Trophoblast cell (in vitro differentiated cells and primary cell): ENCODE data around the gene PCP4.

Experiments
- DNase-seq, 2 donors: peaks; one replicate each; pipeline ENCODE4 v3.0.0-alpha.2; 2016
- H2AFZ ChIP-seq: 2 replicates; pipeline ENCODE4 v1.6.1; 2013; ENCODE audit warnings: low read length, moderate library complexity, mild to moderate bottlenecking; ENCODE audit not compliant: insufficient read depth, poor library complexity
- H2AK5ac ChIP-seq: 2 replicates; pipeline ENCODE4 v1.6.1; 2013; ENCODE audit warnings: mild to moderate bottlenecking, low read length
- H2BK120ac ChIP-seq: 2 replicates; pipeline ENCODE4 v1.6.1; 2013; ENCODE audit warnings: low read length, mild to moderate bottlenecking, moderate library complexity; ENCODE audit not compliant: insufficient read depth, poor library complexity
- H2BK12ac ChIP-seq: 2 replicates; pipeline ENCODE4 v1.6.1; 2013; ENCODE audit warnings: mild to moderate bottlenecking, low read length, moderate library complexity
- H2BK5ac ChIP-seq: 2 replicates; pipeline ENCODE4 v1.6.1; 2013; ENCODE audit warnings: low read length, low read depth, moderate library complexity, mild to moderate bottlenecking; ENCODE audit not compliant: poor library complexity
- H3K14ac ChIP-seq: 2 replicates; pipeline ENCODE4 v1.6.1; 2013; ENCODE audit warnings: mild to moderate bottlenecking, low read length
- H3K18ac ChIP-seq: 2 replicates; pipeline ENCODE4 v1.6.1; 2013; ENCODE audit warnings: mild to moderate bottlenecking, low read length
- H3K23ac ChIP-seq: 2 replicates; pipeline ENCODE4 v1.6.1; 2013; ENCODE audit warnings: low read length
- H3K27ac ChIP-seq: 2 replicates; pipeline ENCODE4 v1.5.1; 2013; ENCODE audit warnings: low read depth, mild to moderate bottlenecking, inconsistent platforms, low read length, moderate library complexity
- H3K27me3 ChIP-seq: 2 replicates; pipeline ENCODE4 v1.6.1; 2013; ENCODE audit warnings: inconsistent platforms, mild to moderate bottlenecking, low read length, moderate library complexity; ENCODE audit not compliant: insufficient read depth
- H3K36me3 ChIP-seq, 2 experiments: 1 replicate in 1 of 2; 2 replicates in 1 of 2; pipeline ENCODE4 v1.6.1; 2013; ENCODE audit warnings: low read length in 2 of 2, mild to moderate bottlenecking in 2 of 2, moderate library complexity in 1 of 2; ENCODE audit not compliant: insufficient read depth in 2 of 2, control insufficient read depth in 1 of 2
- H3K4ac ChIP-seq: 2 replicates; pipeline ENCODE4 v1.6.1; 2013; ENCODE audit warnings: low read depth, mild to moderate bottlenecking, low read length, moderate library complexity
- H3K4me1 ChIP-seq, 2 experiments: 1 replicate in 1 of 2; 2 replicates in 1 of 2; pipeline ENCODE4 v1.6.1; 2013; ENCODE audit warnings: low read length in 2 of 2, mild to moderate bottlenecking in 2 of 2, moderate library complexity in 1 of 2; ENCODE audit not compliant: insufficient read depth in 2 of 2, control insufficient read depth in 1 of 2
- H3K4me2 ChIP-seq: 2 replicates; pipeline ENCODE4 v1.6.1; 2013; ENCODE audit warnings: inconsistent platforms, mild to moderate bottlenecking, low read length, moderate library complexity
- H3K4me3 ChIP-seq: 2 replicates; pipeline ENCODE4 v1.5.1; 2013; ENCODE audit warnings: mild to moderate bottlenecking, low read depth, low read length, inconsistent platforms
- H3K79me1 ChIP-seq: one replicate; pipeline ENCODE4 v1.6.1; 2013; ENCODE audit warnings: low read length
- H3K79me2 ChIP-seq: 2 replicates; pipeline ENCODE4 v1.6.1; 2013; ENCODE audit warnings: low read length, mild to moderate bottlenecking; ENCODE audit not compliant: control insufficient read depth, insufficient read depth, poor library complexity
- H3K9ac ChIP-seq: 2 replicates; pipeline ENCODE4 v1.6.1; 2013; ENCODE audit warnings: mild to moderate bottlenecking, low read length
- H3K9me3 ChIP-seq: 2 replicates; pipeline ENCODE4 v1.6.1; 2013; ENCODE audit warnings: low read depth, mild to moderate bottlenecking, control low read depth, inconsistent platforms, low read length; ENCODE audit not compliant: insufficient read depth
- H4K12ac ChIP-seq: 2 replicates; pipeline ENCODE4 v1.6.1; 2013; ENCODE audit warnings: low read depth, mild to moderate bottlenecking, low read length, moderate library complexity
- H4K8ac ChIP-seq: 2 replicates; pipeline ENCODE4 v1.6.1; 2013; ENCODE audit warnings: low read depth, mild to moderate bottlenecking, low read length, moderate library complexity
- H4K91ac ChIP-seq: one replicate; pipeline ENCODE4 v1.6.1; 2013; ENCODE audit warnings: low read depth, mild to moderate bottlenecking, low read length, moderate library complexity
- WGBS: extraction: QIAGEN DNeasy Blood & Tissue Kit; methylation state at CpG from one replicate; pipeline ENCODE4 v1.1.7; 2013; ENCODE audit warnings: missing lambda C conversion rate; ENCODE audit not compliant: insufficient read length, insufficient coverage; ENCODE audit errors: extremely low coverage; 5-methylcytosine and 5-hydroxymethylcytosine counted together

PCP4 gene

DNA sequence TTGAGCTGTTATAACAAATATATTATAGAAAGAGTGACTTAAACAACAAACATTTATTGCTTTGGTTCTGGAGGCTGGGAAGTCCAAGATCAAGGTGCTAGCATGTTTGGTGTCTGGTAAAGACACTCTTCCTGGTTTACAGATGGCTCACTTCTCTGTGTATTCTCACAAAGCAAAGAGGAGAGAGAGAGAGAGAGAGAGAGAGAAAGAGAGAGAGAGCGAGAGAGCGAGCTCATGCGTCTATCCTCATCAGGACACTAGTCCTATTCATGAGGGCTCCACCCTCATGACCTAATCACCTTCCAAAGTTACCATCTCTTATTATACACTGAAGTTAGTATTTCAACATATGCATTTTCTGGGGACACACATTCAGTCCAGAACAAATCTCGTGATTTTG is 32.7 kb upstream of the PCP4 start:
- no peak overlapping the region for H4K91ac ChIP-seq
- H3K36me3 ChIP-seq: no peaks in the 10 kb centered on the region
- no peak for DNase-seq
- H3K27me3 ChIP-seq: no peaks in the 10 kb centered on the region
- no peaks in the 10 kb centered on the region for H3K9me3 ChIP-seq
- WGBS: no CpG with 5 or more reads among the region's 4 CpGs
- no peaks in the 10 kb centered on the region for H3K79me2 ChIP-seq
- H3K23ac ChIP-seq: no peak overlapping the region
- H3K18ac ChIP-seq: no peak overlapping the region
- H3K4ac ChIP-seq: no peak overlapping the region
- H3K79me1 ChIP-seq: no peaks in the 10 kb centered on the region
- H3K9ac ChIP-seq: no peak overlapping the region
- no peak overlapping the region for H2AK5ac ChIP-seq
- no peak overlapping the region for H3K27ac ChIP-seq
- no peak overlapping the region for H2BK12ac ChIP-seq
- H4K8ac ChIP-seq: no peak overlapping the region
- no peak overlapping the region for H3K14ac ChIP-seq
- H2BK120ac ChIP-seq: no peak overlapping the region
- H3K4me2 ChIP-seq: no peak overlapping the region
- no peak overlapping the region for H2BK5ac ChIP-seq
- H2AFZ ChIP-seq: no peak overlapping the region
- H4K12ac ChIP-seq: no peak overlapping the region
- no peaks in the 10 kb centered on the region for H3K4me1 ChIP-seq
- H3K4me3 ChIP-seq: no peak overlapping the region

- Histone ChIP-seq H2BK5ac (no peak overlapping the region), H3K27ac (no peak overlapping the region), H2BK120ac (no peak overlapping the region), H2AFZ (no peak overlapping the region), H3K4ac (no peak overlapping the region), H3K36me3 (no peaks in the 10 kb centered on the region), H3K14ac (no peak overlapping the region), H3K79me2 (no peaks in the 10 kb centered on the region), H3K9ac (no peak overlapping the region), H3K27me3 (no peaks in the 10 kb centered on the region), H2BK12ac (no peak overlapping the region), H4K12ac (no peak overlapping the region), H4K91ac (no peak overlapping the region), H3K9me3 (no peaks in the 10 kb centered on the region), H2AK5ac (no peak overlapping the region), H3K4me3 (no peak overlapping the region), H3K4me1 (no peaks in the 10 kb centered on the region), H3K18ac (no peak overlapping the region), H4K8ac (no peak overlapping the region), H3K23ac (no peak overlapping the region), H3K79me1 (no peaks in the 10 kb centered on the region), H3K4me2 (no peak overlapping the region)
- WGBS: no CpG with 5 or more reads among the region's 4 CpGs
- peak in 1 of 2 donors; percentile 50 for DNase-seq
These were observed 29.3 kb upstream of the PCP4 start for GRCh38 chr21:39837861-39838359.

- Histone ChIP-seq H3K27ac (no peak overlapping the region), H2AK5ac (no peak overlapping the region)
- DNase-seq: no peak
These were observed 26.7 kb upstream of the PCP4 start for GRCh38 chr21:39840373-39841097.

DNA sequence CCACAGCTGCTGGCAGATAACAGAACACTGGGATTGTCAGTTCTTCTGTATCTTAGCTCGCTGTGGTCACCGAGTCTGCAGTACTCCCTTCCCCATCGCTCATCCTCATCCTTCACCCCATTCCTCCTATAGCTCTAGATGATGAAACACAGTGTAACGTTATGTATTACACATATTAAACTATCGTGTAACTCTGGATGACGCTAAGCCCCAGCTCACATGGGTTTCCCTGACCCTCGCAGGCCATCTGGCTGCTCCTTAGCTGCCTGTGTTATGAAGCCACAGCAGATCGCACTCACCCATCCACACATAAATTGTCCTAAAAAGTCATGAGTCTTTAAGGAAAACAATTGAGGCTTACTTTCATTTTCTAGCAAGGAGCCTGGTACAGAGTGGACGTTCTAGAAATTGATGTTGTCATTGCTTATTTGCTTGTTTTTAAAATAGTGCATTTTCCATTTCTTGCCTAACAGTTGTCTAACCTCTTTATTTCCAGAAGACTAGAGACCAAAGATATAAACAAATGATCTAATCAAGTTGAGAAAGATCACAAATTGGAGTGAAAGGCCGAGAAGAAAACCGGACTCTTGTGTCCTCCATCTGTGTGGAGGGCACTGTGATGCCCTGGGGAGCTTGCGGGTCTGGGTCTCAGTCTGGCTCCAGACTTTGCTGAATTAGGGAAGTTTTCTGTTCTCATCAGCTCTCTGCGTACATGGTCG is 24.3 kb upstream of the PCP4 start:
- H3K4ac ChIP-seq: no peak overlapping the region
- no peaks in the 10 kb centered on the region for H3K36me3 ChIP-seq
- H3K4me1 ChIP-seq: no peaks in the 10 kb centered on the region
- H2BK5ac ChIP-seq: no peak overlapping the region
- H4K12ac ChIP-seq: no peak overlapping the region
- H3K23ac ChIP-seq: no peak overlapping the region
- H3K27ac ChIP-seq: no peak overlapping the region
- no peak overlapping the region for H4K91ac ChIP-seq
- H3K27me3 ChIP-seq: no peaks in the 10 kb centered on the region
- no CpG with 5 or more reads among the region's 14 CpGs for WGBS
- no peak overlapping the region for H3K14ac ChIP-seq
- H3K9ac ChIP-seq: no peak overlapping the region
- no peak overlapping the region for H4K8ac ChIP-seq
- H3K79me1 ChIP-seq: no peaks in the 10 kb centered on the region
- H2BK120ac ChIP-seq: no peak overlapping the region
- no peaks in the 10 kb centered on the region for H3K79me2 ChIP-seq
- H3K18ac ChIP-seq: no peak overlapping the region
- H2BK12ac ChIP-seq: no peak overlapping the region
- H3K4me3 ChIP-seq: no peak overlapping the region
- no peak for DNase-seq
- H3K4me2 ChIP-seq: no peak overlapping the region
- H3K9me3 ChIP-seq: no peaks in the 10 kb centered on the region
- H2AK5ac ChIP-seq: no peak overlapping the region
- H2AFZ ChIP-seq: no peak overlapping the region

More at GRCh38 chr21:39840373-39841097, 26.7 kb upstream of the PCP4 start:
- no peaks in the 10 kb centered on the region for H3K9me3 ChIP-seq
- H3K4me3 ChIP-seq: no peak overlapping the region
- H3K23ac ChIP-seq: no peak overlapping the region
- H3K79me2 ChIP-seq: no peaks in the 10 kb centered on the region
- H3K4ac ChIP-seq: no peak overlapping the region
- H3K14ac ChIP-seq: no peak overlapping the region
- H4K12ac ChIP-seq: no peak overlapping the region
- no peak overlapping the region for H2BK120ac ChIP-seq
- no peaks in the 10 kb centered on the region for H3K79me1 ChIP-seq
- H3K4me1 ChIP-seq: no peaks in the 10 kb centered on the region
- no peak overlapping the region for H4K8ac ChIP-seq
- WGBS: no CpG with 5 or more reads among the region's 22 CpGs
- no peak overlapping the region for H4K91ac ChIP-seq
- no peak overlapping the region for H2BK12ac ChIP-seq
- H2BK5ac ChIP-seq: no peak overlapping the region
- H3K36me3 ChIP-seq: no peaks in the 10 kb centered on the region
- H3K27me3 ChIP-seq: no peaks in the 10 kb centered on the region
- no peak overlapping the region for H3K18ac ChIP-seq
- no peak overlapping the region for H3K4me2 ChIP-seq
- H3K9ac ChIP-seq: no peak overlapping the region
- H2AFZ ChIP-seq: no peak overlapping the region
